Esophagus squamous epithelium (tissue), 4 donors: ENCODE measurements around the gene MYD88.

Experiments used
- POLR2A ChIP-seq, 4 donors: fragments of 450-650 bp; IDR thresholded peaks; one replicate each; pipeline ENCODE4 v1.6.1; 2017; ENCODE audit warnings: antibody characterized with exemption in 4 of 4, mild to moderate bottlenecking in 4 of 4, moderate library complexity in 3 of 4
- TF ChIP-seq, protein P1 (sequence below), 6 experiments: fragments of 450-650 bp in 4 of 6; fragments of 200-600 bp in 2 of 6; sonication (generic) in 2 of 6; IDR thresholded peaks; one replicate each; pipeline ENCODE4 v1.5.1; 2016 to 2019; ENCODE audit warnings: antibody characterized with exemption in 6 of 6, mild to moderate bottlenecking in 4 of 6, moderate library complexity in 4 of 6

- no peak for TF ChIP-seq POLR2A (IDR thresholded peaks at IDR 0.05)
- TF ChIP-seq, protein P1, sequence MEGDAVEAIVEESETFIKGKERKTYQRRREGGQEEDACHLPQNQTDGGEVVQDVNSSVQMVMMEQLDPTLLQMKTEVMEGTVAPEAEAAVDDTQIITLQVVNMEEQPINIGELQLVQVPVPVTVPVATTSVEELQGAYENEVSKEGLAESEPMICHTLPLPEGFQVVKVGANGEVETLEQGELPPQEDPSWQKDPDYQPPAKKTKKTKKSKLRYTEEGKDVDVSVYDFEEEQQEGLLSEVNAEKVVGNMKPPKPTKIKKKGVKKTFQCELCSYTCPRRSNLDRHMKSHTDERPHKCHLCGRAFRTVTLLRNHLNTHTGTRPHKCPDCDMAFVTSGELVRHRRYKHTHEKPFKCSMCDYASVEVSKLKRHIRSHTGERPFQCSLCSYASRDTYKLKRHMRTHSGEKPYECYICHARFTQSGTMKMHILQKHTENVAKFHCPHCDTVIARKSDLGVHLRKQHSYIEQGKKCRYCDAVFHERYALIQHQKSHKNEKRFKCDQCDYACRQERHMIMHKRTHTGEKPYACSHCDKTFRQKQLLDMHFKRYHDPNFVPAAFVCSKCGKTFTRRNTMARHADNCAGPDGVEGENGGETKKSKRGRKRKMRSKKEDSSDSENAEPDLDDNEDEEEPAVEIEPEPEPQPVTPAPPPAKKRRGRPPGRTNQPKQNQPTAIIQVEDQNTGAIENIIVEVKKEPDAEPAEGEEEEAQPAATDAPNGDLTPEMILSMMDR (IDR thresholded peaks at IDR 0.05) = no peak
Observed at GRCh38 chr3:38119821-38120692, 18.4 kb upstream of the MYD88 start.
